Measurements from ENCODE around the gene ARHGEF38.

ARHGEF38 gene

GRCh38 chr4:105558277-105558676 lies 5.9 kb downstream of the ARHGEF38 start:
- DNase-seq (ENCODE audit: low spot score), result no peak

- DNase-seq (ENCODE audit: low spot score), result no peak
Observed at GRCh38 chr4:105560421-105560848, 8.0 kb downstream of the ARHGEF38 start.

GRCh38 chr4:105563352-105563751 lies 10.9 kb downstream of the ARHGEF38 start:
- no peak for DNase-seq (ENCODE audit: low spot score)

- no peak for DNase-seq (ENCODE audit: low spot score)
Observed at GRCh38 chr4:105568584-105568983, 16.2 kb downstream of the ARHGEF38 start.

- DNase-seq (ENCODE audit: low spot score), result no peak
Observed at GRCh38 chr4:105569057-105569865, 16.8 kb downstream of the ARHGEF38 start.

GRCh38 chr4:105569866-105570236 lies 17.4 kb downstream of the ARHGEF38 start:
- DNase-seq (ENCODE audit: low spot score), result no peak

- no peak for DNase-seq (ENCODE audit: low spot score)
Observed at GRCh38 chr4:105572296-105572695, 19.9 kb downstream of the ARHGEF38 start.

- no peak for DNase-seq (ENCODE audit: low spot score)
Observed at GRCh38 chr4:105586638-105587328, 34.4 kb downstream of the ARHGEF38 start.

GRCh38 chr4:105587841-105588240 lies 35.4 kb downstream of the ARHGEF38 start:
- DNase-seq (ENCODE audit: low spot score), result no peak

GRCh38 chr4:105588252-105588651 lies 35.8 kb downstream of the ARHGEF38 start:
- no peak for DNase-seq (ENCODE audit: low spot score)

- no peak for DNase-seq (ENCODE audit: low spot score)
Observed at GRCh38 chr4:105591573-105591972, 39.2 kb downstream of the ARHGEF38 start.

GRCh38 chr4:105594099-105595010 lies 41.9 kb downstream of the ARHGEF38 start:
- DNase-seq (ENCODE audit: low spot score), result no peak

GRCh38 chr4:105596684-105597083 lies 44.3 kb downstream of the ARHGEF38 start:
- no peak for DNase-seq (ENCODE audit: low spot score)

GRCh38 chr4:105598052-105598451 lies 45.6 kb downstream of the ARHGEF38 start:
- no peak for DNase-seq (ENCODE audit: low spot score)

GRCh38 chr4:105598787-105599186 lies 46.4 kb downstream of the ARHGEF38 start:
- DNase-seq (ENCODE audit: low spot score), result no peak

GRCh38 chr4:105599482-105599881 lies 47.1 kb downstream of the ARHGEF38 start:
- no peak for DNase-seq (ENCODE audit: low spot score)

GRCh38 chr4:105599932-105600655 lies 47.7 kb downstream of the ARHGEF38 start:
- DNase-seq (ENCODE audit: low spot score), result no peak

GRCh38 chr4:105600951-105601350 lies 48.5 kb downstream of the ARHGEF38 start:
- no peak for DNase-seq (ENCODE audit: low spot score)

- DNase-seq (ENCODE audit: low spot score), result no peak
Observed at GRCh38 chr4:105601406-105601805, 49.0 kb downstream of the ARHGEF38 start.

GRCh38 chr4:105603158-105603557 lies 50.7 kb downstream of the ARHGEF38 start:
- no peak for DNase-seq (ENCODE audit: low spot score)

- no peak for DNase-seq (ENCODE audit: low spot score)
Observed at GRCh38 chr4:105605493-105605892, 53.1 kb downstream of the ARHGEF38 start.

- no peak for DNase-seq (ENCODE audit: low spot score)
Observed at GRCh38 chr4:105607876-105608275, 55.5 kb downstream of the ARHGEF38 start.

Measured in hepatic stellate cell (primary cell).